ENCODE measurements around the gene FLT1.

FLT1 gene

DNA sequence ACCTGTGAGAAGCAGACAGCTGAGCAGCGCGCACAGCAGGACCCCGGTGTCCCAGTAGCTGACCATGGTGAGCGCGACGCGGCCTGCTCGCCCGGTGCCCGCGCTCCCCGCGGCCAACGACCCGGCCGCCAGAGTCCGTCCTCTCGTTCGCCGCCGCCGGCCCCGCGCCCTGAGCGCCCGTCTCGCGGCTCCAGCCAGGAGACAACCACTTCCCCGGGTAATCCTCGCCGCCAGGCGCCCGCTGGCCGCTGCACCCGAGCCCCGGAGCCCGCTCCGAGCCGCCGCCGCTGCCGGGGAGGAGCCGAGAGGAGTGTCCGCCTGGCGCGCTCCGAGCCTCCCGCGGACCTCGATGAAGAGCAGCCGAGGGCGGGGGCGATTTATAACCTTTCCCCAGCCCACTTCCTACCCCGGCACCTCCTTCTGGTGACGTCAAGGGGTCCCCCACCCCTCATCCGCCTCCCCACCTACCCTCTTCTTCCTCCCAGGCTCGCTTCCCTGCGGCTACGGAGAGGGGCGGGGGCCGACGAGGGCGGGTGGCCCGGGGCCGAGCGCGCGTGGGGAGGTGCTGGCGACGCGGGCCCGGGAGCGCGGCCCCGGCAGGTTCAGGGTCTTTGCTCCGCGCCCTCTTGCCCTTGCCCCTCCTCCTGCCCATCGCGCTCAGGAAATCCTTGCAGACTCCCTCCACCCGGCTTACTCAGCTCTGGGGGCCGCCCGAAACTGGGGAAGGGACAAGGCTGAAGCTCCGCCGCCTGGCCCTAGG, at the start of gene FLT1:
Gene FLT1 (minus strand): TSS at position 351 of the 760 bp plus-strand sequence. CDS start 285 bp downstream, at position 66.
- peak in 1 of 2 donors; percentile 19 for DNase-seq (ENCODE audit: low read depth in 1 of 2, low spot score in 1 of 2)

DNA sequence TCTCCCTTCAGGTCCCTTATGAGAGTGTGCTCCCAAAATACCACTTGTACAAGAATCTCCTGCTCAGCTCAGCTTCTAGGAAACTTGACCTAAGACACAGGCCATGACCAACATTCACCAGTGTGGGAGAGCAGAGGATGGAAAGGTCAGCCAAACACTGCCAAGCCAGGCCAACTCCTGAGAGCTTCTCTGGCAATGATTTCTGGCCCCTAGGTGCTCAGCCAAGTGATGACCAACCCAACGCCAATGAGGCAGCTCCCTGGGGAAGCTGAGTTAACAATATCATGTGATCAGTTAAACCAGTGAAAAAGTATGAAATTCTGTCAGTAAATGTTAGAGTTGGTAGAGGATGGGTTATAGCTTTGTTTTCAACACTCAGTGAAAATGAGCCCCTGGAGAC, 49.1 kb upstream of the FLT1 start:
- no peak for DNase-seq (ENCODE audit: low read depth in 1 of 2, low spot score in 1 of 2)

- DNase-seq (ENCODE audit: low read depth in 1 of 2, low spot score in 1 of 2), result no peak
These were observed 47.9 kb upstream of the FLT1 start for GRCh38 chr13:28542804-28543203.

GRCh38 chr13:28541966-28542365, 47.0 kb upstream of the FLT1 start:
- DNase-seq (ENCODE audit: low read depth in 1 of 2, low spot score in 1 of 2), result no peak

DNA sequence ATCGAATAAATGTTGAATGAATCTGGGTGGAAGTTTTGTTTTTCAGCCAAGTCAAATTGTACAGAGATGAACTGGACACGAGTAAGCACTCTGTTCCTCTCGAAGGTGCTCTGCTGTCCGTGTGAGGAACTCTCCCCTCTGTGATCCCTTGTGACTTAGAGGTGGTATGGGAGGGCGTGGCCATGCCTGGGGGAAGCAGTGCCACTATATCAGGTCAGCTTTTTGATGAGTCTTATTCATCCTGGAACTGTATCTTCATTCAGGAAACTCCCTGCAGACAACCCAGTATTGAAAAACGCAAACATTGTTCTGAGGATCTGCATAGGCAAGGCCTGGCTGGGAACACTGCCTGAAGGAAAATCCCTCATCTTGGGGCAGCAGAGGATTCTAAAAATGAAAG, 45.7 kb upstream of the FLT1 start:
- no peak for DNase-seq (ENCODE audit: low read depth in 1 of 2, low spot score in 1 of 2)

- no peak for DNase-seq (ENCODE audit: low read depth in 1 of 2, low spot score in 1 of 2)
These were observed 44.8 kb upstream of the FLT1 start for GRCh38 chr13:28539625-28540286.

- no peak for DNase-seq (ENCODE audit: low read depth in 1 of 2, low spot score in 1 of 2)
These were observed 44.0 kb upstream of the FLT1 start for GRCh38 chr13:28538932-28539331.

DNA sequence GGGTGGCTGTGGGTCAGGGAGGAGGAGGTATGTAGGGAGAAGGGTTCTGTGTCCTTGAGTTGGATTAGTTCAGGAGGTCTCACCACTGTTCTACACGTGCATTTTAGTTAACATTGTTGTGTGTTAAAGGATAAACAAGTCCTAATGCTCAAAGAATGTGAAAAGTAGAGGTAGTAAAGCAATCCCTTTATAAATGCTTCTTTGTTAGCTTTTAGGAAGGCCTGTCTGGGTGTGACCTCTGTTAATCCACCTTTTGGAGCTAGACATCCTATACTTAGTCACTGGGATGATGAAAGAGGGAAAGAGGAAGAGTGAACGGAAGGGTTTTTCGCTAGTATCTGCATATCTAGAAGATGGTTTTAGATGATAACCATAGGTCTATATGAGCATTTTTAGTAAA, 42.2 kb upstream of the FLT1 start:
- no peak for DNase-seq (ENCODE audit: low read depth in 1 of 2, low spot score in 1 of 2)

DNA sequence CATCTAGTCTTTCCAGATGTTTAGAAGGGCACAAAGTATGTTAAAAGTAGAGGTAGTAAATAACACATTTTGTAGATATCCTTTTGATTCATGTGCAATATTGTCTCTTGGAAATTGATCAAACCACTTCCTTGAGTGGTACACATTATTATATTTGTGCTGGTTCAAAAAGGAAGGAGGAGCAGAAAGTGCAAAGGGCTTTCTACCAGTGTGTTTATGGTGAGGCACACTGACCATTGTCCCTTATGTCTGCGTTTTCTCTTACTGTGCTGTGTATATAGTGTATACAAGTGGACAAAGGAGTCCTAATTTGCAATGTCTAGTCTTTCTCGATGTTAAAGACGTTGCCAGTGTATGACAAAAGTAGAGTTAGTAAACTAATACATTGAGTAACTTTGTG, 41.4 kb upstream of the FLT1 start:
- no peak for DNase-seq (ENCODE audit: low read depth in 1 of 2, low spot score in 1 of 2)

DNA sequence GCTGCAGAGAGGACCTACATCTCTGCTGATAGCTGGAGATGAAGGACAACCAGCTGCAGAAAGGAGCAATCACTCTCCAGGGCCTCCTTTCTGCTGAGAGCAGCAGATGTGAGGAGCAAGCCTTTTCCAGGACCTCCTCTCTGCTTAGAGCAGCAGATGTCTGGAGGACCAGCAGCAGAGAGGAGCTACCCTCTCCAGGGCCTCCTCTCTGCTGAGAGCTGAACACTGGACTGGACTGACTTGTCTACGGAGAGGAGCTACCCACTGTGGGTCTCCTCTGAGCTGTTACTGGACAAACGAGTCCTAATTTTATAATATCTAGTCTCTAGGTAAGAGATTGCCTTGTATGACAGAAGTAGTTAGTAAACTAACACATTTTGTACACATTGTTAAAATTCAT, 40.8 kb upstream of the FLT1 start:
- no peak for DNase-seq (ENCODE audit: low read depth in 1 of 2, low spot score in 1 of 2)

DNA sequence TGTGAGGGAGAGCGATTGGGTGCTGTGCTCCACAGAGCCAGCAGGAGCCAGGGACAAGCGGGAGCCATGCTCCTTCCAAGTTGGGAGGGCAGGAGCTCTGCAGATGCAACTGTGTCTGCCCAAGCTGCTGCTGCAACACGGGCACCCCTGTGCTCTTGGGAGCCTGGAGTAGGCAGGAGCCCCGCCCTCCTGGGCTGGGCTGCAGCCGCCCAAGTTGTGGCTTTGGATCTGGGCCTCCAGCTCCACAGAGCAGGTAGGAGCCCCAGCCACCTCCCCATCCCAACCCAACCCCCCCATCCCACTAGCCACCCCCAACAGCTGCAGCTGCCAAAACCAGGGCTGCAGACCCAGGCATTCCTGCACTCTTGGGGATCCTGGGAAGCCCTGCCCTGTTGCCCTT, 39.9 kb upstream of the FLT1 start:
- DNase-seq (ENCODE audit: low read depth in 1 of 2, low spot score in 1 of 2), result no peak

DNA sequence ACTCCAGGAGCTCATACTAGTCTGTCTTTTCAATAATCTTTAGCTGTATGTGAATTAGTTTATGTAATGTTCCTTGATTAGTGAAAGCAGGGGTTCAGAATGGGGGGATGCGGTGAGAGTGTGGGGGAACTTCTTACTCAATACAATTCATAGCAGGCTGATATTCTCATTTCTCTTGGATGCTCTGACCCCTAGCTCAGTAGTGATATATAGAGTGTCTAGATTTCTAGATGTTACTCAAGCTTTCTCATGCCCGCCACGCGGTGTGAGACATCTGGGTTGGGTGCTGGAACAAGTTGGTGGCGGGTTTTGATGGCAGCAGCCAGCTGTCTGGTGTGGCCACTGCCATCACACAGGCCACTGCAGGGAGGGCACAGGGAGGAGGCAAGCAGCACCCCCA, 39.3 kb upstream of the FLT1 start:
- DNase-seq (ENCODE audit: low read depth in 1 of 2, low spot score in 1 of 2), result no peak

- no peak for DNase-seq (ENCODE audit: low read depth in 1 of 2, low spot score in 1 of 2)
These were observed 38.7 kb upstream of the FLT1 start for GRCh38 chr13:28533441-28534166.

GRCh38 chr13:28533125-28533436, 38.2 kb upstream of the FLT1 start:
- DNase-seq (ENCODE audit: low read depth in 1 of 2, low spot score in 1 of 2), result no peak

- no peak for DNase-seq (ENCODE audit: low read depth in 1 of 2, low spot score in 1 of 2)
These were observed 37.6 kb upstream of the FLT1 start for GRCh38 chr13:28532388-28533124.

GRCh38 chr13:28531845-28532387, 37.0 kb upstream of the FLT1 start:
- no peak for DNase-seq (ENCODE audit: low read depth in 1 of 2, low spot score in 1 of 2)

GRCh38 chr13:28531077-28531844, 36.3 kb upstream of the FLT1 start:
- DNase-seq (ENCODE audit: low read depth in 1 of 2, low spot score in 1 of 2), result no peak

DNA sequence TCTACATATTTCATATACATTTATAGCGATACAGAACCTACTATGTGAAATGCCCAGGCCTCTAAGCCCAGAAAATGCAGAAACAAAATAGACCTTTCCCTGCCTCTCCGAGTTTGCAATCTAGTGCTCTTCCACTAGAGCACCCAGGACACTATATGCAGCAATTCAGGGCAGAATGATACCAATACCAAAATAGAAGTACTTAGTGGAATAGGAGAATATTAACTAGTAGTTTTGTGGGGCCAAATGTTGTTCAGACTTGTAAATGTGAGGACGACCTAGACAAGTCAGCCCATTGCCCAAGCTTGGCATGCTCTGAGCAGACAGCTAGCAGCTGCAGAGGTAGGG, 35.8 kb upstream of the FLT1 start:
- no peak for DNase-seq (ENCODE audit: low read depth in 1 of 2, low spot score in 1 of 2)

GRCh38 chr13:28529836-28530235, 34.9 kb upstream of the FLT1 start:
- DNase-seq (ENCODE audit: low read depth in 1 of 2, low spot score in 1 of 2), result no peak

- DNase-seq (ENCODE audit: low read depth in 1 of 2, low spot score in 1 of 2), result no peak
These were observed 33.9 kb upstream of the FLT1 start for GRCh38 chr13:28528848-28529247.

- DNase-seq (ENCODE audit: low read depth in 1 of 2, low spot score in 1 of 2), result no peak
These were observed 33.5 kb upstream of the FLT1 start for GRCh38 chr13:28528388-28528787.
